GM21515 (cell line): ENCODE results near the gene NR2F1.

ENCODE experiments used
- ATAC-seq: cut with Tn5 transposase; IDR thresholded peaks from one replicate; pipeline ENCODE4 v1.9.1; 2021; ENCODE audit not compliant: unreplicated experiment

The NR2F1 gene

DNA sequence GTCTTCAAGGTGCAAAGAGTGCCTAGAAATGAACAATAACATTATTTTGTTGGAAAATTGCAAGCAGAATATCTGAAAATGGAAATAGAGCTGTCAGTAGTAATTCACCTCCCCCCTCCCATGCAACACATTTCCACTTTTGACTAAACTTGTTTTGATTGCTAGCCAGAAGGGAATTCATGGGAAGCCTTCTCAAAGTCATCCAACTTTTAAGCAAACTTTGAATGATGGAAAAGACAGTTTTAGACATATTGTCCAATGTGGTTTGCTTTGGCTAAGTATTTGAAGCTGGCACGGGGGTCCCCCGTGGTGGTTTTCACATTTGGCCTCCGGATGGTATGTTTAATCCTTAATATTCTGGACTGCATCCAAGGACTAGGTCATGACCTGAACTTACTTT lies 7.5 kb downstream of the NR2F1 start:
- ATAC-seq, result no peak

DNA sequence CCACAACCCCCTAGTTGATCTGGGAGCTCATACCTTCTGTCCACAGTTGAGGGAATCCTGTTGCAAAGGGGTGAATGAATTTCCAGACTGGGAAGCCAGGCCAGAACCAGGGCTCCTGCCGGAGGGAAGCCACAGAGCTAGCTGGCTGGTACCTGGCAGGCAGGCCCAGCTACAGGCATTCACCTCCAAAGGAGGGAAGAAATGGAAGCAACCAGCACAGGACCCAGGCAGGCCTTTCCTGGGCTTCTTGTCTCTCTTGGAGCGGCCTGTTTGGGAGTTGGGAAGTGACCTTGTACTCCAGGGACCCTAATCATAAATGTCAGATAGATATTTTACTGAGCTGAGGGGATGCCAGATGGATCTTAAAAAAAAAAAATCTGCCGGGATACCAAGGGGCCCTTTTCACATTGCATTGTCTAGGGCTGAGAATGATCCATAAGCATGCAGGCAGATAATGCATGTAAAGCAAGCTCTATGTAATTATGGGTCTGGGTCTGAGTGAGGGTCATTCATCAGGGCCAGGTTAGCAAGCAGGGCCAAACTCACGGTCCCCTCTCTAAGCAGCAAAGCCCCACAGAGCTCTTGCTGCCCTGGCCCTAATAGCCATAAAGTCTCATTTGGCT lies 8.4 kb downstream of the NR2F1 start:
- no peak for ATAC-seq

DNA sequence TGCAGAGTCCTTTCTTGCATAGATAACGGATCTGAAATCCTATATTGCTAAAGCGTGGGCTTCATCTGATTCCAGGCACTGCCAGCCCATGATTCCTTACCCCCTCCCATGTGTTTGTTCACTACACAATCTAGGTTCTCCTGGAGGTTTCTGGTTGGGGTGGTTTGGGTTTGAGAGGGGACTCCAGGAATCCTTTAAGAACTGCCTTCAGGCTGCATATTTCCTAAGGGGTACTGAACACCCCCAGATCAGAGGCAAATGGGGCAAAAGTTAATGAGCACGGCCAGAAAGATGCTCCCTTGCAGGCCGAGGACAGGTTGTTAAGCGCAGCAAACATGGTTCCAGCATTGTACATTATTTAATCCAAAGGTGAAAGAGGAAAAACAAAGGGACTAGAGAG lies 9.9 kb downstream of the NR2F1 start:
- ATAC-seq, result no peak

DNA sequence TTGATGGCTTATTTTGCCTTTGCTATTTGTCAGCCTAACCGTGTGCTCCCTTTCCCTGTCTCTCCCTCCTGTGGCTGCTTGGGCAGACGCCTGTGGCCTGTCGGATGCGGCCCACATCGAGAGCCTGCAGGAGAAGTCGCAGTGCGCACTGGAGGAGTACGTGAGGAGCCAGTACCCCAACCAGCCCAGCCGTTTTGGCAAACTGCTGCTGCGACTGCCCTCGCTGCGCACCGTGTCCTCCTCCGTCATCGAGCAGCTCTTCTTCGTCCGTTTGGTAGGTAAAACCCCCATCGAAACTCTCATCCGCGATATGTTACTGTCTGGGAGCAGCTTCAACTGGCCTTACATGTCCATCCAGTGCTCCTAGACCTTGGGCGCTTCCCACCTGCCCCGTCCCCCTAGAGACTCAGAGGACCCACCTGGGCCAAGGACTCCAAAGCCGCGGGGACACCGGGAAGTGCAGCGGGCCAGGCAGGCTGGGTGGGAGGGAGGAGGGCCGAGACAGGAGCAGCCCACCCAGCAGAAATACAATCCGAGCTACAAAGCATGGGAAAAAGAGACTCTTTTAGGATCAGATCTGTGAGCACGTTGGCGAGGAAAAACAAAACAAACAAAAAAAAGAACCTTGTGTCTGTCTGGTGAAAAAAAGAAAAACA lies 10.6 kb downstream of the NR2F1 start:
- no peak for ATAC-seq

DNA sequence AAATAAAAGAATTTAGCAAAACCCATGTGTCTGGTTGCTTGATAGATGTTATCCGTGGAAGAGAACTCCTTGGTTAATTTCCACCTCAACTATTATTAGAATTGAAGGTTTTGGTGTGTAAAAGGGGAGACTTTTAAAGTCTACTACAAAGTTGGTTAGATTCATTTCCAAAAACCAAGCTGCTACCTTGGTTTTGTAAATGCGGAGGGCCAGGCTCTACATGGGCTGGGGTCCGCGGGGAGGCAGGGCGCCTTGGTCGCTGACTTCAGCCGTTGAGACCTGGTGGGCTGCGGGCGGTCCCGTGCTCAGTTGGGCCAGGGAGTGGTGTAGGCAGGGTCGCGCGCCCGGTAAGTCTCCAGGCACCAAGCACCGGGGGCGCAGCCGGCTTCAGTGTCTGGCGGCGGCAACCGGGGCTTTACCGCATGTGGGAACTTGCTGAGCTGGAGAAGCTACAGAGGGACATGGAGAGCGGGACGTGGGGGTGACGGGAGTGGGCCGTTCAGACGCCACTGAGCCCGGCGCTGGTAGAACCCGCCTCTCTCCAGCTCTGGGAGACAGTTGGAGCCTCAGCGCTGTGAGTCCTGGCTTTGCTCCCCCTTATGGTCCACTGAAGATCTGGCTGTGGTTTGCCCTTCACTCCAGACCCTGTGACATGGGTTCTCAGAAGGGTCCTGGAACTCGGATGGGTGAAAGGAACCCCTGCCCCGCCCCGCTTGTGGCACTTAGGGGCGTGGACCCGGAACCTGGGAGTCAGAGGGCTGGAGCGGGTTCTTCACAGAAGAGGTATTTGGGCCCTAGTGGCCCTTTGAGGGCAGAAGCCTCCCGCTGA lies 11.8 kb downstream of the NR2F1 start:
- no peak for ATAC-seq

DNA sequence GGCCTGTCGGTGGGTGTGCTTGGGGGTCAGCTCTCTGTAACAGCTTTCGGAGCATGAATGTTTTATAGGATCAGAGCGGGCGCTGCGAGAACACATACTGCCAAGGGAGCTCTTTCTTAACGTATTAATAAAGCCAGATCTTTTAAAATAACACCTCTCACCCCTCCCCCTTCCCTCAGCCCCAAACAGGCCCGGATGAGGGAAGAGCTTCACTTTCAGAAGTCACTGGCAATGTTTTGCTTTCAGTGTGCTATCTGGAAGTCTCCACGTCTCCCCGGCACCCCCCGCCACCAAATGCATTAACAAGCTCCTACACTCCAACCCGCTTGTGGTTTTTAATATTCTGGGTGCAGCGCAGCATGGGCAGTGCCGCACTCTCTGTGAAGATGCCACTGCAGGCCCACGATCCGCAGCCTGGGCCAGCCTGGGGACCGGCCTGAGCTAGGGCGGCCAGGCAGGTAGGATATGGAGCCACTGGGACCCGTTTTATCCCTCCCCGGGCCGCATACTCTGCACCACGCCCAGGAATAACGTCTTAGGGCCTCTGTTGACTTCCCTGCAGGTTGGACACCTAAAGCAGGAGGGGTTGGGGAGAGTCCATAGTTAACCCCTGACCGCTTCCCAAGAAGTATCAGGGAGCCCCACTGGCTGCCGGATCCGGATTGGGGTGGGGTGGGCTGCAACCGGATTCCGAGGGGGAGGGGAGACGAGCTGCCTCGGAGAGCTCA lies 12.6 kb downstream of the NR2F1 start:
- ATAC-seq, result no peak

DNA sequence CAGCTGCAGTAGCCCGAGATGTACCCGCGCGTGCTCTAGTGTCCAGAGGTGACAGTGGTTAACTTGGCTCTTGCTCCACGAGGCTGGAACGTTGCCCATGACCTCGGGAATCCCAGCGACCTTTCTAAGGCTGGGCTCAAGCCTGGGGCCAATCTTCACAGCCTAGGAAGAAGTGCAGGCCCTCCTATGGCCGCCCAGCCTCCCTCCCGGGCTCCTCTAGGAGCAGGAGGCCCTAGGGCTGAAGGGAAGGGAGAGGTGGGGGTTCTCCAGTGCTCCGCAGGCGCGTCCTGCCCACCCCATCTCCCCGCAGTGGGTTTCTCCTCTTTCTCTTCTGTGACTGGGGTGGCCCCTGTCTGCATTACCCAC lies 13.3 kb downstream of the NR2F1 start:
- ATAC-seq, result no peak

DNA sequence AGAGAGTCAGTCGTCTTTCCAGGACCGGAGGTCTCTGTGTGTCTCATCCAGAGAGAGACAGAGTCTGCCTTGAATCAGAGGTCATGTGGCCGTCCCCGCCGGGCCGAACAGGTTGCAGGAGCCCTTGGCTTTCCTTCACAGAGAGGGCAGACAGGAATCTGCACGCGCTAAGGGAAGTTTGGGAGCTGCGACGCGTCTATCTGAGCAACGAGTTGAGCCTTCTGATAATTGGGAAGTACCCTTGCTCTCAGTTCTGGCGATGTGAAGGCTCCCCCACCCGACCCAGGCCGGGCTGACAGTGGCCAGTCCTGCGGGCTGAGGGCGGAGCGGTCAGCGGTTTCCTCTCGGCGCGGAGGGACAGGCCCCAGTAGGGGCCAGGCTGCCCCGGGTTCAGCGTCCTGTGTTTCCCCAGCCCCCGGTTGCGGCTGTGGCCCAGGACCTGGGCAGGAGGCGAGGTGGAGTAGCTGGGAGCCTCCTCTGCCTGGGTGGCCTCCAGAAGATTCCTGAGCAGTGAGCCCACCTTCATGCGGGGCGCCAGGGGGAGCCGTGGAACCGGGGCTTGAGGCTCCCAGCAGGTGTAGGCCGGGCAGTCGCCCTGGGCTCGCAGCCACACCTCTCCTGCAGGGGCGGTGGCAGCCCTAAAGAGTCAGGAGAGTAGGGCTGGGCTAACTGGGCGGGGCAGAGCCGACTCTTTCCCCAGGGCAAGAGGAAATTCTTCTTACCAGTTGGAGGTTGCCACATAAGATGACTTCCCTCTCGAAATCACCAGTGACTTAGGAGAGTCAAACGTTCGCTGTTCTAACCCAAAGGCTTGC lies 13.9 kb downstream of the NR2F1 start:
- ATAC-seq, result no peak

DNA sequence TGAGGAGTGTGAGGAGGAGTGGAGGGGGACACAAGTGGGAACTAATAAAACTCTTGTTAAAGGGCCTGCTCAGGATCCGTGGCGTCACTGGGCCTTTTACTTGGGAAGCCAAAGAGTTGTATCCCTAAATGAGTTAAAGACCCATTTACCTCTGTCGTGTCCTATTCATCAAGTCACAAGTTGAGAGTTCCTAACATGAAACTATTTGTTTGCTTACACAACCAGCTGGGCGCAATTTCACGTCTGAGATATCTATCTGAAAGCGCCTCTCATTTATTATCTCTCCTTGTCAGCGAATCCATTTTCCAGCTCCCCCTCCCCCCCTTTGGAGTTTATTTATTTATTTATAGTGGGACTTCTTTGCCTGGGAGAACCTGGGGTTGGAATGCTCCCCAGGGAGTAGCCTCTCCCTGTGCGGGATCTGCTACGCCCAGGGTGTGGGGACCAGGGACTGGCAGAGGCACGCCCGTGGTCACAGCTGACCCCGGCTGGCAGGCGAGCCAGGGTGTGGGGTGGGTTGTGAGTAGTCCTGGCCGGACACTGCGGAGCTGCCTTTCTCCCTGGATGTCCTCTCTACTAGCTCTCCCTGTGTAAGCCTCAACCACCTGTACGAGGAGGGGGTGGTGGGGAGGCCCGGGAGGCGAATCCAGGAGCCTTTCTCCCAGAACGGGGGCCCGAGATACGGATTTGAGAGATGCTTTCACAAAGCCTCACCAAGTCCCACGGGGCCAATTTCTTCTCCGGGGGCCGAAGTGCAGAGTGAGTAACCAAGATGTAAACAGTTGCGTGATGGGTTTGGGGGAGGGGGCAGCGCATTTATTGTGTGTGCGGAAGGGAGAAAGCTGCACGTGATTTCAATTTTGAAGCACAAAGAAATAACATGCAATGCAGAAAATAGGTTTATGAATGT lies 15.3 kb downstream of the NR2F1 start:
- ATAC-seq, result no peak

DNA sequence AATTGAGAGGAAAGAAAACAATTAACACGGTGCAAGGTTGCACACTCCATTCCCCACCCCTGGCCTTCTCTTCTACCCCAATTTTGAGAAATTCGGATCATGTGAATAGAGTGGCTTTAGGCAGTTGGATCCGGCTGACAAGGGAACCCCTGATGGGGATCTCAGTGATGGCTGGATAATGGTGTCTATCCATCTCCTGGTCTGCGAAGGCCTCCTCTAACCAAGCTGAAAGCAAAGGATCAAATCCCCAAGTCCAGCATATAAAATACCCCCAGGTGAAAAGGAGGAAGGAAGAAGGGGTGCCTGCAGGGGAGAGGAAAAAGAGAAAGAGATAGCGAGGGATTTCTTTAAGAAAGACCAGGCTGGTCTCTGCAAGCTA lies 16.0 kb downstream of the NR2F1 start:
- ATAC-seq, result no peak

DNA sequence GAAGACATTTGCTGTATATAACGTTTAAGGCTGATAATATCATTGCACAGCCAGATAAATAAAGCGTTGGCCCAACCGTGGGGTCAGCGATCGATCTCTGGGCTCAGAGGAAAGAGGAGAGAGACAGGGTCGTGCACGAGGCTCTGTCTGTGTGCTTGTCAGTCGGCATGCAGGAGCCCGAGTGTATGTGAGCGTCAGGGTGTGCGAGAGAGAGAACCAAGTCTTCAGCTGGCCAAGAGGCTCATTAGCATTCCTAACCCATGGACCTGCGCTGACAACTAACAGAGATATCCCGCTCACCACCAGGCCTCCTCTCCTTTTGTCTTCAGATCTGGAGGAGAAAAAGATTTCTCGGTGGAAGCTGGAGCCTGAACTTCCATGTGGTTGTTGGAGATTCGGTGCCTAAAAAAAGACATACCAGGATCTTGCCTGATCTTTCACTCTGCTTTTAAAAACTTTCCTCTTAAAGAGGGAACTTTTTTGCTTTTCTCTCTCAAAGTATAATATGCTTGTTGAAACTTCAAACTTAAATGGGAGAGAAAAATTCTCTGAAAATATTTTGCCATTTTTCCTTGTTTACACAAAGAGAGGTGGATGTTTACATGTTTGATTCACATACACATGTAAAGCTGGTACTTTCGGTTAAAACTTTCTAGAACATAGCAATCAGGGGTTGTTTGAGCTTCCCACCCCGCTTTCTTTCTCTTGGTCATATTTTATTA lies 16.5 kb downstream of the NR2F1 start:
- ATAC-seq, result no peak

DNA sequence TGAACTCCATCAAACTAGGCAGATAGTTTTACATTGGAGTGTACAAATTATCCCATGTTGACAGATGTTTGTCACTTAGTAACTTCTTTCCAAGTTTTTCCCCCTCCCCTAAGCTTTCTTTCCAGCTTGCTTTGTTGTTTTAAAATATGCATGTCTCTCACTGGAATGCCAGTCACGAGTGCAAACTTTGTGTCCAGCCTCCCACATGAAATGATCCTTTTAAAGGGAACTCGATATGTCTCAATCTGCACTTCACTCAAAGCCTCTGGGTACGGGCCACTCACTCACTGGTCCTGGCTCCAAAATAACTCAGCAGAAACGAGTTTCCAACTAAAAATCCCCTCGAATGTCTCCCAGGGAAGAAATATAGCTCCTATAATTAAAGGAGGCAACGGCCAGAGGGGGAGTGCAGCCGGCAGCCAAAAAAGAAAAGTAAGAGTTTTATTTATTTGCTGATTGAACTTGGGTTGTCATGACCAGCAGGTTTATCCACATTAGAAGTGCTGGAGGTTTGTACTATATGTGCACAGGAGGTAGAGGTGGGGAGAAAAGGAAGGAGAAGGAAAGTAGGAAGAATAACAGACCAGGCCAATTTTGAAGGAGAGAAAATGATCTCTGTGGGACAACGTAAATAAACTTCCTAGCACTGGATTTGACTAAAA lies 17.5 kb downstream of the NR2F1 start:
- ATAC-seq, result no peak

DNA sequence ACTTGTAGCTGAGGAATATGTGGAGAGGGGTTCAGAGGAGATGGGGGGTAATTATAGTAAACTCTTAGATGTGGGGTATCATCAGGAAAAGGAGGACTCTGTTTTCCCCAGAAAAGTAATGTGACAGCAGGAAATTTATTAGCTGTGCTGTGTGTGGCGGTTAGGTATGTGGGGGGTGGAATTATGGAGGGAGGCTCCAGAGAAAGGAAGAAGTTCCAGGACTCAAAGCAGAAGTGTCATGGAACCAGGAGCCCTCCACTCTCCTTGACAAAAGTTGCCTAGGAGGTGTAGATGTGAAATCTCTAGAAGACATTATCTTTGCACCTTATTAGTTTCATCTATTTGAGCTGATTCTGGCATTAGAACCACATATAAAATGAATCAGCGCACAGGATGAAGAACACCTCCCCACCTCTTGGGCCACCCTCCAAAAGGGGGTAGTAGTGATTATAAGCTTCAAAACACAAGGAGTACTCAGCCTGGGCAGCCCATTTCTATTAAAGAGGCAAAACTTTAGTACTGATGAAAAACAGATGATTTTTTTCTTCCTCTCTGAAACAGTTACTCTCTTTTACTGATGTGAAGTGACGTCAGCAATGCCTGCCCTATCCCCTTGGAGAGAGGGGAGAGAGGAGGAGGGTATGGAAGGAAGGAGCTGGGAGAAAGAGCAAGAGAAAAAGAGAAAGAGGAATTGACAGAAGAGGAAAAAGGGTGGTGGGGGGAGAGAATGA lies 18.2 kb downstream of the NR2F1 start:
- no peak for ATAC-seq

DNA sequence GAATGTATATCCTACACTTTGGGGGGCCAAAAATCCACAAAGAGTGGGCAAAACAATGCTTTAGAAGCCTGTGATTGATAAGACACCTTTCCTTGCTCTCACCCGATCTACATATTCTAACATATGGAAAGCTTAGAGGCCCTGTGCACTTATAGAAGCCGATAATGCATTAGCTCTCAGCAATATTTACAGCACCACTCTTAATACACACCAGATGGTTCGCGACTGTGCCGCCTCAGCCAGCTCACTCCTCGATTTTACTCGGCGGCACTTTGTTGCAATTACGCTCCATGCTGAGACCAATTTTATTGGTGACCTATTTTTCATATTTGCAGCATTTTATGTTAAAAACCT lies 18.8 kb downstream of the NR2F1 start:
- ATAC-seq, result no peak

DNA sequence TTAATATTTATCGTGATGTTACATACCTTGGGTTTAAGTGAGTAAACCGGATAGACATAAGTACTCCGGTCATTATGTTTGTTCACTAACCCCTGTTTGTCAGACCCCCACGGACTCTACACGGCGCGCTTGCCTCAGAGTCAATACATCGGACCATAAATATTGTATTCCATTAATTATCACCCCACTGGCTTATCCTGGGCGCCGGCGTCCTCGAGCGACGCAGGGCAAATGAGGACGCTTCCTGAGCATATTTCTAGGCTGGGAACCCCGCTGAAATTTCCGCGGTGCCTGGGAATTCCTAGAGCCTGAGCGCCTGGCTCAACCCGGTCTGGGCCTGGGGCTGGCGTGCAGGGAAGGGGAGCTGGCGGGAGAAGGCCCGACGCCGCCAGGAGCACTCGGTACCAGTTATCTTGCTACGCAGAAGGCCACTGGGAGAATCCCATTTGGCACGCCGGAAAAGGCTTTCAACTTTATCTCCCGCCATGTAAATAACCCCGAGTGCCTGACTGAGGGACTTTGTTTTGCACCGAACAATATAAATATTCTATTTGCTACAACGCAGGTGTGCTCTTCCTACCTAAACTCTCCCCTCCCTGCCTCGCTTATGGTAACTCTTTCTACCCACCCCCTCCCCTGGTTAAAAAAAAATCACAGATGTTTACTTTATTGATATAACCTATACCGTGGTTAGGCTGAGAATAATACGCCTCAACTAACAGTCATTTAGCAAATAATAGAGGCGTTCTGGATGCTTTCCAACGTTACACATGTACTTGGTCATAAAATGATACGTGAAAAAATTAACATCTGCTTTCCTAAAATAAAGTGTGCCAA lies 19.4 kb downstream of the NR2F1 start:
- no peak for ATAC-seq

DNA sequence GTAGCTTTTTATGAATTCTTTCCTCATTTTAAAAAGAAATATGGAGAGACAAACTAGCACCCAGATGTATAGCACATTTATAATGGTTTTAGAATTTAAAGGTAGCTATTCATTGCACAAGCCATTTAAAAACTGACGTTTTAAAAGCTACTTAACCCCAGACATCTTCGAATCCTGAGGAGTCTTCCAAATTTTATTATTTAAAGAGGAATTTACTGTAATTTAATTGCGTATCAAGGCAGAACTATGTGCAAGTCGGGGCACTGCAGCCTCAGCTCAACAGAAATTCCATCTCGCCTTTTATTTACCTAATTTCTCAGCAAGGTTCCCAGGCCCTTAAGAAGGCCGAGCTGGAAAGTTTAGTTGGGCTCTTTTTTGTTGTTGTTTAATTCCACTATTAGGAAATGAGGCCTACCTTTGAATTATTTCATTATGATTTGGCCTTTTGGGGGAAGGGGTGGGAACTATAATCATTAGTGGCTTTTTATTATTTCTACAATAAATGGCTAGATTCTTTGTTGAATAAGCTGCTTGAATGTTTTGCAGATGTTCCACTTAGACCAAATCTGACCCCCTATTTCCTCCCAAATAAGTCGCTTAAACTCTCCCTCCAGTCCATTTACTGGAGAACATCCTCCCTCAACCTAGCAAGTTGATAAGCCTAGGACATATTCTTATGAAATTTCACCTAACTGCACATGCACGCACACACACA lies 20.2 kb downstream of the NR2F1 start:
- ATAC-seq, result no peak
